Loucy (cell line): Measurements from ENCODE around the gene FARS2.

Experiments used
- CTCF ChIP-seq: fragments of 200-600 bp; sonication (generic); conservative IDR thresholded peaks from 2 replicates; pipeline ENCODE4 v1.5.1; 2014; ENCODE audit warnings: mild to moderate bottlenecking, antibody characterized with exemption, low read length
- EZH2phosphoT487 ChIP-seq: fragments of 200-600 bp; IDR thresholded peaks from 2 replicates; pipeline ENCODE4 v1.6.1; 2018; ENCODE audit warnings: antibody characterized with exemption, mild to moderate bottlenecking, moderate library complexity, borderline replicate concordance

GRCh38 chr6:5237805-5238204 is 23.5 kb upstream of the FARS2 start:
- TF ChIP-seq EZH2phosphoT487 (no peak), CTCF (no peak)
